ENCODE measurements around the gene MAMDC2.

Gene MAMDC2

GRCh38 chr9:70003901-70004714, 39.5 kb upstream of the MAMDC2 start:
- H3K4me1 ChIP-seq (ENCODE audit: insufficient read depth, low read length, poor library complexity, severe bottlenecking) = no peaks in the 10 kb centered on the region
- H3K36me3 ChIP-seq (ENCODE audit: insufficient read depth, low read length) = no peaks in the 10 kb centered on the region
- no peak overlapping the region for H3K9ac ChIP-seq (ENCODE audit: low read depth, low read length, poor library complexity, severe bottlenecking)
- no peaks in the 10 kb centered on the region for H3F3A ChIP-seq (ENCODE audit: low read depth)
- H3K4me3 ChIP-seq (ENCODE audit: low read length, poor library complexity, severe bottlenecking) = no peak overlapping the region
- no peak overlapping the region for H2AFZ ChIP-seq (ENCODE audit: low read length)
- H3K9me3 ChIP-seq (ENCODE audit: insufficient read depth, low read depth, low read length) = no peaks in the 10 kb centered on the region
- H3K9me2 ChIP-seq (replicated peaks; ENCODE audit: low read depth, low read length) = no peaks in the 10 kb centered on the region
- H3K79me2 ChIP-seq (ENCODE audit: insufficient read depth, low read length) = no peaks in the 10 kb centered on the region
- no peaks in the 10 kb centered on the region for H4K20me1 ChIP-seq (ENCODE audit: insufficient read depth, low read length, poor library complexity, severe bottlenecking)
- no peaks in the 10 kb centered on the region for H3K27me3 ChIP-seq (ENCODE audit: insufficient read depth, low read length, poor library complexity, severe bottlenecking)
- no peak for TF ChIP-seq CTCF (conservative IDR thresholded peaks at IDR 0.05; ENCODE audit: low read length)
- TF ChIP-seq EZH2phosphoT487 (IDR thresholded peaks at IDR 0.05; ENCODE audit: borderline replicate concordance) = no peak
- H3K4me2 ChIP-seq (ENCODE audit: low read depth, low read length, poor library complexity, severe bottlenecking) = no peak overlapping the region

- H3K9me3 ChIP-seq (ENCODE audit: insufficient read depth, low read depth, low read length) = no peaks in the 10 kb centered on the region
- no peak overlapping the region for H3K4me3 ChIP-seq (ENCODE audit: low read length, poor library complexity, severe bottlenecking)
- H3K27me3 ChIP-seq (ENCODE audit: insufficient read depth, low read length, poor library complexity, severe bottlenecking) = no peaks in the 10 kb centered on the region
- peaks cover 2% of the 10 kb centered on the region for H3K4me1 ChIP-seq (ENCODE audit: insufficient read depth, low read length, poor library complexity, severe bottlenecking)
- peak overlapping the region; percentile 3 for H3K4me2 ChIP-seq (ENCODE audit: low read depth, low read length, poor library complexity, severe bottlenecking)
- H3K9me2 ChIP-seq (replicated peaks; ENCODE audit: low read depth, low read length) = no peaks in the 10 kb centered on the region
- H3K9ac ChIP-seq (ENCODE audit: low read depth, low read length, poor library complexity, severe bottlenecking) = no peak overlapping the region
- H3F3A ChIP-seq (ENCODE audit: low read depth) = no peaks in the 10 kb centered on the region
- TF ChIP-seq EZH2phosphoT487 (IDR thresholded peaks at IDR 0.05; ENCODE audit: borderline replicate concordance) = no peak
- no peak for TF ChIP-seq CTCF (conservative IDR thresholded peaks at IDR 0.05; ENCODE audit: low read length)
- H3K36me3 ChIP-seq (ENCODE audit: insufficient read depth, low read length) = no peaks in the 10 kb centered on the region
- no peaks in the 10 kb centered on the region for H3K79me2 ChIP-seq (ENCODE audit: insufficient read depth, low read length)
- no peaks in the 10 kb centered on the region for H4K20me1 ChIP-seq (ENCODE audit: insufficient read depth, low read length, poor library complexity, severe bottlenecking)
- no peak overlapping the region for H2AFZ ChIP-seq (ENCODE audit: low read length)
These were observed 37.3 kb upstream of the MAMDC2 start for GRCh38 chr9:70006306-70006705.

- no peaks in the 10 kb centered on the region for H3K9me3 ChIP-seq (ENCODE audit: insufficient read depth, low read depth, low read length)
- no peak overlapping the region for H3K4me2 ChIP-seq (ENCODE audit: low read depth, low read length, poor library complexity, severe bottlenecking)
- TF ChIP-seq EZH2phosphoT487 (IDR thresholded peaks at IDR 0.05; ENCODE audit: borderline replicate concordance) (no peak), CTCF (conservative IDR thresholded peaks at IDR 0.05; ENCODE audit: low read length) (no peak)
- no peak overlapping the region for H3K4me3 ChIP-seq (ENCODE audit: low read length, poor library complexity, severe bottlenecking)
- H3K9ac ChIP-seq (ENCODE audit: low read depth, low read length, poor library complexity, severe bottlenecking) = no peak overlapping the region
- no peaks in the 10 kb centered on the region for H3F3A ChIP-seq (ENCODE audit: low read depth)
- H3K79me2 ChIP-seq (ENCODE audit: insufficient read depth, low read length) = no peaks in the 10 kb centered on the region
- H3K27me3 ChIP-seq (ENCODE audit: insufficient read depth, low read length, poor library complexity, severe bottlenecking) = no peaks in the 10 kb centered on the region
- H3K4me1 ChIP-seq (ENCODE audit: insufficient read depth, low read length, poor library complexity, severe bottlenecking) = peaks cover 7% of the 10 kb centered on the region
- no peak overlapping the region for H2AFZ ChIP-seq (ENCODE audit: low read length)
- H4K20me1 ChIP-seq (ENCODE audit: insufficient read depth, low read length, poor library complexity, severe bottlenecking) = no peaks in the 10 kb centered on the region
- H3K36me3 ChIP-seq (ENCODE audit: insufficient read depth, low read length) = no peaks in the 10 kb centered on the region
- no peaks in the 10 kb centered on the region for H3K9me2 ChIP-seq (replicated peaks; ENCODE audit: low read depth, low read length)
These were observed 35.8 kb upstream of the MAMDC2 start for GRCh38 chr9:70007831-70008230.
